MCF 10A (cell line): Measurements from ENCODE around the gene ITGB3. TPM values are rescaled to one million over a fixed set of nuclear protein-coding genes. Genes with fewer than 3 reads are reported as not detected.

Experiments used
- BruUV-seq: library from RNA; stranded (reverse); fragments of 400-500 nt; replicated peaks from 2 replicates; lab custom pipeline; 2021; lab: Mats Ljungman, UMichigan
- CTCF ChIA-PET: fragments of 300-600 bp; sonication (Branson Sonifier 250); formaldehyde crosslinking; extraction: SDS; loops from one replicate; lab custom pipeline; 2021; ENCODE audit warnings: antibody characterized with exemption, inconsistent platforms; lab: Yijun Ruan, JAX
- POLR2A ChIA-PET: fragments of 300-600, 350-650 bp; sonication (Branson Sonifier 250); formaldehyde crosslinking; extraction: SDS; loops from one replicate; lab custom pipeline; 2020; ENCODE audit warnings: antibody characterized with exemption, inconsistent platforms; lab: Yijun Ruan, JAX
- DNase-seq: peaks from one replicate; pipeline ENCODE4 v3.0.0-alpha.2; 2018; ENCODE audit not compliant: unreplicated experiment
- H3K27ac Mint-ChIP-seq: one replicate; pipeline ENCODE4 v1.8.0; 2022; ENCODE audit warnings: mild to moderate bottlenecking, low read depth, mixed read lengths; ENCODE audit not compliant: unreplicated experiment
- H3K27me3 Mint-ChIP-seq: one replicate; pipeline ENCODE4 v1.8.0; 2022; ENCODE audit warnings: mixed read lengths; ENCODE audit not compliant: insufficient read depth, unreplicated experiment
- H3K36me3 Mint-ChIP-seq: one replicate; pipeline ENCODE4 v1.8.0; 2022; ENCODE audit warnings: mild to moderate bottlenecking, moderate library complexity, mixed read lengths; ENCODE audit not compliant: insufficient read depth, unreplicated experiment
- H3K4me1 Mint-ChIP-seq: one replicate; pipeline ENCODE4 v1.8.0; 2022; ENCODE audit warnings: mixed read lengths; ENCODE audit not compliant: insufficient read depth, unreplicated experiment
- H3K4me3 Mint-ChIP-seq: one replicate; pipeline ENCODE4 v1.8.0; 2022; ENCODE audit warnings: mild to moderate bottlenecking, moderate library complexity, mixed read lengths; ENCODE audit not compliant: unreplicated experiment
- H3K9me3 Mint-ChIP-seq: one replicate; pipeline ENCODE4 v1.8.0; 2022; ENCODE audit warnings: mixed read lengths; ENCODE audit not compliant: unreplicated experiment
- CTCF ChIP-seq: fragments of 200-600 bp; IDR thresholded peaks from one replicate; pipeline ENCODE4 v1.8.0; 2022; ENCODE audit warnings: antibody characterized with exemption, mild to moderate bottlenecking; ENCODE audit not compliant: unreplicated experiment
- intact Hi-C: fragments of 100-400 bp; cut with micrococcal nuclease; formaldehyde crosslinking; loops from 2 replicates; pipeline ENCODE4 v1.14.1; 2022
- total RNA-seq: library from RNA; stranded (reverse); gene quantifications from 2 replicates; pipeline ENCODE4 v1.2.3, GENCODE V29; 2022

ITGB3 gene
- total RNA-seq, 1 experiment from 2014 or later = 1.1 TPM

GRCh38 chr17:47276444-47276843 is 22.8 kb downstream of the ITGB3 start:
- CTCF ChIA-PET = no interaction called here
- peaks cover 45% of the 10 kb centered on the region for H3K4me1 Mint-ChIP-seq

DNA sequence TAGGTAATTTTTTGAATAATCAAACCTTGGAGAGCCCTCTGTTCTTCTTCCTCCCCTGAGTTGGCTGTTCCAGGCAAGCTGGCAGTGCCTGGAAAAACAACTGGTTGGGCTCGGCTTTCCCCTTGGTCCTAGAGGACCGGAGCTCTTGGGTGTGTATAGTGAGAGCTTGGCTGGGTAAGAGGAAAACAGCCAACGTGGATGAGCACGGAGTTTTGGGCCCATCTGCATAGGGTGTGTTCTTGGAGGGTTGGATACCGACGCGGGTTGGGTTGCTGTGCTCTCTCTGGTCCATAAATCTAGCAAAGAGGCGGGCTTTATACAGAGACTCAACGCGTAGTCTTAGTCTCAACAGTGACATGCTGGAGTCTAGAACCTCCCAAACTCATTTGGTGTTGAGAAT is 23.2 kb downstream of the ITGB3 start:
- H3K4me1 Mint-ChIP-seq = peaks cover 45% of the 10 kb centered on the region

More at GRCh38 chr17:47276444-47276843, 22.8 kb downstream of the ITGB3 start:
- intact Hi-C loops = loop anchor here (5.0 kb wide), 2 partner anchors 34 to 41 kb away; no protein-coding TSS in a partner anchor
- peaks cover 10% of the 10 kb centered on the region for H3K36me3 Mint-ChIP-seq
- POLR2A ChIA-PET = interaction anchor here (0.6 kb wide), 1 partner anchor 31 kb away, joined by 3 read pairs; no protein-coding TSS in a partner anchor
- peak overlapping the region; percentile 66 for H3K27ac Mint-ChIP-seq
- no peak for TF ChIP-seq CTCF
- no peak for DNase-seq
- no peak overlapping the region for H3K4me3 Mint-ChIP-seq
- H3K9me3 Mint-ChIP-seq = no peaks in the 10 kb centered on the region
- BruUV-seq = no TSS peak
- no peaks in the 10 kb centered on the region for H3K27me3 Mint-ChIP-seq

GRCh38 chr17:47277921-47278320 is 24.3 kb downstream of the ITGB3 start:
- CTCF ChIA-PET = interaction anchor here (1.9 kb wide), 1 partner anchor 48 kb away, joined by 6 read pairs; no protein-coding TSS in a partner anchor
- Mint-ChIP-seq H3K9me3 (no peaks in the 10 kb centered on the region), H3K4me1 (peaks cover 45% of the 10 kb centered on the region)

More for the DNA sequence above, 23.2 kb downstream of the ITGB3 start:
- intact Hi-C loops = loop anchor here (5.0 kb wide), 2 partner anchors 35 to 40 kb away; no protein-coding TSS in a partner anchor
- peaks cover 10% of the 10 kb centered on the region for H3K36me3 Mint-ChIP-seq
- TF ChIP-seq CTCF = no peak
- peak; percentile 81 for DNase-seq
- peak overlapping the region; percentile 66 for H3K27ac Mint-ChIP-seq
- CTCF ChIA-PET = no interaction called here
- no peak overlapping the region for H3K4me3 Mint-ChIP-seq
- H3K9me3 Mint-ChIP-seq = no peaks in the 10 kb centered on the region
- no TSS peak for BruUV-seq
- no peaks in the 10 kb centered on the region for H3K27me3 Mint-ChIP-seq
- POLR2A ChIA-PET = no interaction called here

More at GRCh38 chr17:47277921-47278320, 24.3 kb downstream of the ITGB3 start:
- no TSS peak for BruUV-seq
- TF ChIP-seq CTCF = no peak
- H3K36me3 Mint-ChIP-seq = peaks cover 10% of the 10 kb centered on the region
- H3K4me3 Mint-ChIP-seq = no peak overlapping the region
- H3K27me3 Mint-ChIP-seq = no peaks in the 10 kb centered on the region
- intact Hi-C loops = loop anchor here (5.0 kb wide), 2 partner anchors 36 to 39 kb away; no protein-coding TSS in a partner anchor
- POLR2A ChIA-PET = interaction anchor here (1.6 kb wide), 1 partner anchor 10 kb away, joined by 4 read pairs; no protein-coding TSS in a partner anchor
- no peak for DNase-seq
- no peak overlapping the region for H3K27ac Mint-ChIP-seq
